GM19240 (cell line): Measurements from ENCODE around the gene ZRANB2.

Source experiments
- DNase-seq: peaks from one replicate; pipeline ENCODE4 v3.0.0; 2011; ENCODE audit warnings: low spot score; ENCODE audit not compliant: insufficient read length

ZRANB2 gene

DNA sequence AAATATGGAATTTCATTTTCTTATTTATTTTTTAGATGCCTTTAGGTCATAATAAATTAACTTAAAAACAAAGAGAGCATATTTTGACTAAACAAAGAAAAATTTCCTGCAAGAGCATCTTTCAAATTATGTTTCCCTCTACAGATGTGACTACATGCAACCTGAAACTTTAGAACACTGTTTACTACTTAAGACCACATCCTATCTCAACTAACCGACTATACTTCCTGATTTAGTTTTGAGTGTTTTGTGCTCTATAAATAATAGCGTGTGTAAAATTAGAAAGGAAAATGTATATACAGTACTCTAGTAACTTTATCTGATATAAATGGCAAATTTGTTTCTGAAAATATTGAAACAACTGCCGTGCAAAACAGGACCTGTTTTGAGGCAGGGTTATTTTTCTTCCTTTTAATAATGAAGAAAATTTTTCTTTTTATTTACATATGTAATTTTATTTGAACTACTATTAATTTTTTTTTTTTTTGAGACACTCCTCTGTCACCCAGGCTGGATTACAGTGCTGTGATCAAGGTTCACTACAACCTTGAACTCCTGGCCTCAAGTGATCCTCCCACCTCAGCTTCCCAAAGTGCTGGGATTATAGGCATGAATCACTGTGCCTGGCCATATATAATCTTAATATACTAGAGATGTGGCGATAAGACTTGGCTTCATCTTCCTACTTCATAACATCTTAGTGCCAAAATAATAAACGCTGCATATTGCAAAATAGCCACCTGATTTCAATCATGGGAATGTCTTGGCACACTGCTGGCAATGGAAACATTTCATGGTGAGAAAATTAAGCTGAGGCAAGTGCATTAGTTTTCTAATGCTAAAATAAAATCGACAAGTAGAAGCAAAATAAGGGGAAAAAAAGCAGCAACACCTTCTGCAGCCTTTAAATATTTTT, 12.3 kb downstream of the ZRANB2 start:
- DNase-seq = no peak

DNA sequence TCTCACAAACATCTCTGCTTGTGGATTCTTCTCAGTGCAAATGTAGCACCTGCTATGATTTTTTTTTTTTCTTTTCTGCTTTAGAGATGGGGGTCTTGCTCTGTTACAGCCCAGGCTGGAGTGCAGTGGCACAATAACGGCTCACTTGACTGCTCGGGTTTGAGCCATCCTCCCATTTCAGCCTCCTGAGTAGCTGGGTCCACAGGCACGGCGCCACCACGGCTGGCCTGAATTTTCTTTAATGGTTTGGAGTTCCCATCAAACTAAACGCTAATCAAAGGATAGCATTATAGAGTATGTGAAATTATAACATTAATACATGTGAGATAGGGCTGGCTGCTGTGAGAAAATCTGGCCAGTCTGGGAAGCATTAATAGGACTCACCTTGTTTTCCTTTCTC, 26.0 kb downstream of the ZRANB2 start:
- DNase-seq = no peak

DNA sequence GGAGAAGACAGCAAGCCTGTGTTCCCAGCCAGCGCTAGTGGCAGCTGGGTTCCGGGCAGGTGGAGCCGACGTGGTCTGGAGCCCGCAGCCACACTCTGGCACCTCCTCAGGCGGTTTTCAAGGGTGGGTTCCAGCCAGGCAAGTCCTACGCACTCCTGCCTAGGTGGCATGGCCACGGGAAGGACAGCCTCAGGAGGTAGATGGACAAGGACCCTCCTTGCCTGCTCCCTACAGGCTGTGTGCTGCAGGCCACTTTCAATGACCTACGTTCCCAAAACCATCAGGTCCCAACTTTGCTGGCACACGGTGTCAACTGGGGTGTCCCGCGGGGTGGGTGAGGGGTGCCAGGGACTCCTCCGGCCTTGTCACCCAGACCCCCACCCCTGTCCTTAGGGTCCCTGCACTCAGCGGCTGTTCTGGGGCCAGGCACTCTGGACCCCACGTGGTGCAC, 26.5 kb downstream of the ZRANB2 start:
- no peak for DNase-seq

DNA sequence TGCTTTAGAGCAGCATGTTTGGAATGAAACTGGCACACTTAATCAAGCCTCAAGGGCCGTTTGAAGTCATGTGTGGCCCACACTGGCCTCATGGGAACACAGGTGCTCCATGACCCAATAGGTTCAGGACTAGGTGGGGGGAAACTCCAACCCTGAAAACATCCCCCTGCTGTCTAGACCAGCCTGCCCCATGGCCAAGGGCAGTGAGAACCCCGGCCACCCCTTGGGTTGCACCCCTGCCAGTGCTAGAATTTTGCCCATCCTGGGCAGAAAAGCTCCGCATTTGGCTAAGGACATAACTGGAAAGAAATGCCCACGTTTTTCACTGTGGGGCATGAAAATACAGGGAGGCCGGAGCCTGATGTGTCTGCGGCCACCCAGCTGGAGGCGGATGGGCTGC, 27.1 kb downstream of the ZRANB2 start:
- no peak for DNase-seq

DNA sequence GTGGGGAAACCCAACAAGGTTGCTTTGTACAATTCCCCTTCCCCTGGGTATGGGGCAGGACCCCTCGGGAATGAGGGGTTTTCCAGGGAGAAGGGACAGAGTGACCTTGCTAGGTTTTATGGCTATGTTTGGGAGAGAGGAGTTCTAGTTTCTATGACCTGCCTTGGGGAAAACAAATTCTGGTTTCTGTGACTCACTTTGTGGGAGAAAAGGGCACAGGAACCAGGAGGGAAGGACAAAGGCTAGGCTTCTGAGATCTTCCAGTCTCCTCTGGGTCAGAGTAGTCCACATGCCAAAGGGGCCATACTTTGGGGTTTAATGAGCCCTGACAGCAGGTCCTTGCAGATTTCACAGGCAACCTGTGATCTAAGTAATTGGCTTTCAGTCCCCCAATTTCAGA, 27.7 kb downstream of the ZRANB2 start:
- no peak for DNase-seq

DNA sequence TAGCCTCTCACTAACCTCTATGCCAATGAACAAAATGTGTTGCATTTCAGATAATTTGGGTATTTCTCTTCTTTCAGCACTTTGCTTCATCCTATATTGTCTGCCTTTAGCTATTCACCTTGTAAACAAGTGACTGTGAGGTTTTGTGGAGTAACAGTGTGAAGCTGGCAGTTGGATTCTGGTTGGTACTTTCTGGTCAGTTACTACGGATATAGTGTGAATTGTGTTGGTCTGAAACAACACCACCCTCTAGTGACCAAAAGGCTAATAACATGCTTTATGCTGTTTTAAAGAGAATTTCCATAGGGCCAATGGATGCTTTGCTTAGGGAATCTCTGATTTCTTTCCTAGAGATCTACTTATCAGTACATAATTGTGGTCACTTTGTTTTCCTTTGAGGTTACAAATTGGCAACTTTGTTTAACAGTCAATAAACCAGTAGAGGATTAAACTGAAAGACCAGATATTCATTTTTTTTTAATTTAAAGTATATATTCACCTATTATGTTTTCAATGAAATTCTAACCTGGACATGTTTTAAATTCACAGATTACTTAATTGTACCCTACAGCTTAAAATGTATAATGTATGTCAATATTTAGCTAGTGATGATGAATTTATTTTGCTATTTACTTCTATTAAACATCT, 30.8 kb downstream of the ZRANB2 start:
- peak; percentile 27 for DNase-seq

DNA sequence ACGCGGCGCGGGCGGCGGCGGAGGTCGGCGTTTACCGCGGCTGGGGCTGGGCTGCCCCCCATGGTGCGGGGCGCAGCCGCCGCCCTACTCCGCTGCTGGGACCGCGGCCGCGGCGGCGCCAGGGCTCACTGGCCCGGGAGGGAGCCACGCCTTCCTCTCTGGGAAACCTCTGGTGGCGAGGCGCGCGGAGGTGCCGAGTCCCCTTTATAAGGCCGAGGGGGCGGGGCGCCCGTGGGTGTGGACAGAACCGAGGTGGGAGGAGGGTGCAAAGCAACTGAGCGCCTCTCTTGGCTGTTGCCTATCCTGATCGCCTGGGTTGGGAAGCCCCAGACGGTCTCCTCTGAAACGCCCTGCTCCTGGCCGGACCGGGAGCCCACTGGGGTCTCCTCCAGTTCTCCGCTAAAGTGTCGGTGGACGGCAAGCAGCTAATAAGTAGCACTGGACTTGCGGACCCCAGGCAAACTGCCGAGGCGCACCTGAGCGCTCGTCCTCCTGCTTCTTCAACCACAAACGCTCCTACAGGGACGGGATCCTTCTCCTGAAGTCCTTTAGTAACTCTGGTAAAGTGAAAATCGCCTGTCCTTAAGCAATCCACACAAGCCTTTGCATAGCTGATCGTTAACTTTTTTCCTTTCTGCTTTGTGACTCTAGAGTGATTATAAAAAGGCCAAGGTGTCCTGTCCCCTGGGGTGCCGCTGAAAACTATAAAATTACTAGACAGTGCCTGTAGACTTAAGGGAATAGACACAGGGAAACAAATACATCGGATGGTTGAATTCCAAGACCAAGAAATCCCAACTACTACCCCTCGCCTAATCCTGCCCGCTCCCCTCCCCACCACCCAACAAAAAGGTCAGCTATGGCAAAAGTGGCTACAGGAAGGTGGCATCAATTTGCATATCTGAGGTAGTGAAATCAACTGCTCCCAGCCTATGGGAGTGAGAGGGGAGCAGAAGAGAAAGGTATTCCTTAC, 32.9 kb downstream of the ZRANB2 start, which contains the start of gene PTGER3:
Gene PTGER3, minus strand, starts transcription at position 182 of the 973 bp plus-strand sequence. CDS start 239 bp downstream, outside the sequence.
- no peak for DNase-seq

DNA sequence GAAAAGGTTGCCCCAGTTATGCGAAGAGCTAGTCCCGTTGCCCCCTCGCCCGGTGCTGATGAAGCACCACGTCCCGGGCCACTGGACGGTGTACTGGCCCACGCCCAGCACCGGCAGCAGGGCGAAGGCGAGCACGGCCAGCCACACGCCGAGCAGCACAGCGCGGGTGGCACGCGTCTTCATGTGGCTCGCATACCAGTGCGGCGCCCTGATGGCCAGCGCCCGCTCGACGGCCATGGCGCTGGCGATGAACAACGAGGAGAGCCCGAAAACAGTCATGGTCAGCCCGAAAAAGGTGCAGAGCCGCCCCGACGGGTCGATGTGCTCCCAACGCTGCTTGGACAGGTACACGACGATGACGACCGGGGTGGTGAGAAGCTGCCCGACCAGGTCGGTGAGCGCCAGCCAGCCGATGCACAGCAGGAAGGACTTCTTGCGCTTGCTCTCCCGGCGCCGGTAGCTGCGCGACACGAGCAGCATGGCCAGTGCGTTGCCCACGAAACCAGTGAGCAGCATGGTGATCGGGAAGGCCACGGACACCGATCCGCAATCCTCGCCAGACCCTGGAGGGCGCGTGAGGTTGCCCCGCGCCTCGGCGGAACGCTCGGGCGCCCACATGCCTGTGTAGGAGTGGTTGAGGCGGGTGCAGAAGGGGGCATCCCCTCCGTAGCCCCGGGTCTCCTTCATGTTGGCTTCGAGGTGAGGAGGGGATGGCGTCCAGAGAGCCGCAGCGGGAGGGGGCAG, 33.8 kb downstream of the ZRANB2 start:
- DNase-seq = no peak

DNA sequence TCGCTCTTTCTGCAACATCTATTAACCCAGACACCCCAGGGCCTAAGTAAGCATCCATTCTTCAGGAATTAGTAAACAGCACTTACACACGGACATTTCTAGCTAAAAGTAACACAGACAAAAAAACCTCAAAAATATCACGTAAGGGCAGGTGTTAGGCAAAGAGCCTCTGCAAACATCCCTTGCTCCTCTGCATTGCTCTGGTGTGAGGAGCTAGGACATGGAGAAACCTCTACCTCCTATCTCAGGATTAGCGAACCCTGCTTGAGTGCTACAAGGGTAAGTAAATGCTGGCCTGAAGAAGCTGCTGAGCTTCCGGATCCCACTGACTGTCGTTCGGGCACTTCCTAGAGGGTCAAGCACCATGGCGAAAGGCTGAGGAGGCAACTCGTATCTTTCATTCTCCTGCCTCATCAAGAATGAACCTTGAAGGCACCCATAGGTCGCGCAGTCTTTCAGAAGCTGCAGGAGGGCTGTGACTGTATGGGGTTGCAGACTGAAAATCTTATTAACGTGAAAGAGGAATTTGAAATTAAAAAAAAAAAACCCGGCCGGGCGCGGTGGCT, 35.3 kb downstream of the ZRANB2 start:
- no peak for DNase-seq

DNA sequence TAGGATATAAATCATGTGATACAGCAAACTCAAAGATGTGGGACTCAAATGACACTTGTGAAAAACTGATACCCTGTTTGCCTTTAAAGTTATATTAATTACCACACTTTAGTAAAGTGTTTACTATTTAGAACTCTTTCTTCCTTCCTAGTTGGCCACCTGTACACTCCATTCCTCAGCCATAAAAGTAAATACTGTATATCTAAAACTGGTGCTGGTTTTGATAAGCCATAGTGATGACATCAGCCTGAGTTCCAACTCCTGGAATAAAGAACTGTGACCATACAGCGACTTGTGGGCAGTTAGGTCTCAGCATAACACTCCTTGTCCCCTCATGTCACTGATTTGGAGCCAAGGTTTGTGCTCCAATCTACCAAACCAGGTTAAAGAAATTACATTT, 36.0 kb downstream of the ZRANB2 start:
- no peak for DNase-seq

DNA sequence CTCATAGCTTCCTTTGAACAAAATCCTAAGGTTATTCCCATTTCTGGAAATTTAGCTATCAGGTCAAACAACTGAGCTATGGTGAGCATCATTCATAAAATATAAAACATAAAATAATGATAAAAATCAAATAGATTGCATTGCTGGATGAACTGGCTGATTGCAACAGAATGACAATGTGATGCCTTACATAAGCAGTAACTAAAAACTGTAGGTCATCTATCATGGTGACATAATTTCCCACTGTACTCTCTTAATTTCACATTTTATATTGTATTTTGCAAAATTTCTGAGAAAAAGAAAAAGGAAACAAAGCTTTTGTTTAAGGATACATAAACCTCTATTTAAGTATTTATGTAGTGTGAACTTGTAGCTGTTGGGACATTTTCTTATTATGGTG, 37.8 kb downstream of the ZRANB2 start:
- DNase-seq = no peak

DNA sequence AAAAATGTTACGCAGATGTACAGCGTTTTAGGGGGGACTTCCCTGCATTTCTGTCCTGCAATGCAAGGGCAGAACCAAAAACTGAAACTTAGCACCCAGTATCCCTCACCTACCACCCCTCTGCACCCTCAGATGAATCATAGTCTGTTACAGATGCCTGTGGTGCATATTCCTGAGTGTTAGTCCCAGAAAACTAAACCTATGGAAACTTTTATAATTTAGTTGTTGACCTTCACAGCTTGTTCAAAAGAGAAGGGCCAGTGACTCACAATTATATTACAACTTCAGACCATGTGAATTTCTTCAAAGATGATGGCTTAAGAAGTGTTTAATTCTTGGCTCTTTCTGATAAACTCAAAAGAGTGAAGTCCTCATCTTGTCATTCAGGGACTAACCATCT, 39.0 kb downstream of the ZRANB2 start:
- DNase-seq = no peak

DNA sequence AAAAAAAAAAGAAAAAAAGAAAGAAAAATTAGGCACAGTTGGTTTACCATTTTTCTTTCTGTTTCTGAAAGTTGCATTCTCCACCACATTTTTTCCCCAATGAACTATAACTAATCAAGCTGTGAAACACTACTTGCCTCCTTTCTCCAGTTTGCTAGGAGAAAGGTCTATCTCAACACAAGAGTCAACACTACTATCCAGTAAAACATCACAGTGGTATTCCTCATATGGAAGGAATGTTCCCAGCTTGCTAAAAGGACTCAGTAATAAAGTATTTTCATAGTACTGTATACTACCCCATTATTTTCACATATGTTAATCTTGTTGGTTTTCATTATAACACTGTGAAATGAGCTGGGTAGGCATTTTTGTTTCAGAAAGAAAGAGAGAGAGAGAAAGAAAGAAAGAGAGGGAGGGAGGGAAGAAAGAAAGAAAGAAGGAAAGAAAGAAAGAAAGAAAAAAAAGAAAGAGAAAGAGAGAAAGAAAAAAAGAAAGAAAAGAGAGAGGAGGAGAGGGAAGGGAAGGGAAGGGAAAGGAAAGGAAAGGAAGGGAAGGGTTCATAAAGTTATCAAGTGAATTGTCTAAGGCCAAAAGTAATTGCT, 41.1 kb downstream of the ZRANB2 start:
- no peak for DNase-seq

DNA sequence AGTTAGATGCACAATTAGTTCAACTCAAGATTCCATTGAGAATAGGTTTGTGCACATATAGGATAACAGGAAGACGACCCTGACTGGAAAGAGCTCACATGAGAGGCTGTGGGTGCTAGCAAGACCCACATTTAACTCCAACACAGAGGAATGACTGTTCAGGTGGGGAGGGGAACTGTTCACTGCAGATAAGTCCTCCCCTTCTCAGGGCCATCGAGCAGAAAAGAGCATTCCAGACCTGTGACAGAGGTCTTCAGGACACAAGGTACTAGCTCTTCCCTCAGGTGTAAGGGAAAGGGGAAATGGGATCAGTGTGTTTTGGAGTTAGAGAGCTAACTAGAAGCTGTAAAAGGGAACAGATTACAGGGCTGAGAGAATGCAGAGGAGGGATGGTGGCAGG, 41.9 kb downstream of the ZRANB2 start:
- no peak for DNase-seq

DNA sequence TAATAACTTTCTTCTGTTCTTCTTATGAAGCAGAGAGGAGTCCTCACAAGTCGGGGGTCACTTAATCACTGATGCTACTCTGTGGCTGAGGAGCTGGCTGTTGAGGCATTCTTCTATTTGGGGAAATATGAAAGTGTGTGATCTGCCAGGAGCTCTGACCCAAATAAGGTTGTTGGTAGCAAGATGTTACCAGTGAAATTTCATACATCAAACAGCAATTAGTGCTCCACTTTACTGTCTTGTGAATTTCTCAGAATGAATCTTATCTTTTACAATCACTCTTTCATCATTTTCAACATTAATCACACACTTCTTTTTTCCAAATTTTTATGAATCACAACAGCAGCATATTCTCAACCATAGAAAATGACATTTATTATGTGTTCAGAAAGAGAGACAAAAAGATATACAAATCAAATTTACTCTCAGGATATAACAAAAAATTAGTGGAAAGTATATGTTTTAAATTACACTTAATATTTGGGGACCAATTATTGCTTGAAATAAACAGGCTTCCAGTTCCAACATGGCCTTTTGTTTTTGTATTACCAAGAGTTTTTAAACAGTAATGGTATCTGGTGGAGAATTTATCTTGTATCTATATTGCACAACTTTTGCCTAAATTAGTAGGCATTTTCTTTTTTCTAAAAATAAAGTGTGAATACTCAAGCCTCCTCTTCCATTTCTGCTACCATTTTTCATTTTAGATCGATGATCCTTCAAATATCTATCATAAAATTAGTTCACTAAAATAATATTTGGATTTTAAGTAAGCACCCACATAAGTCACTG, 42.8 kb downstream of the ZRANB2 start:
- DNase-seq = no peak

DNA sequence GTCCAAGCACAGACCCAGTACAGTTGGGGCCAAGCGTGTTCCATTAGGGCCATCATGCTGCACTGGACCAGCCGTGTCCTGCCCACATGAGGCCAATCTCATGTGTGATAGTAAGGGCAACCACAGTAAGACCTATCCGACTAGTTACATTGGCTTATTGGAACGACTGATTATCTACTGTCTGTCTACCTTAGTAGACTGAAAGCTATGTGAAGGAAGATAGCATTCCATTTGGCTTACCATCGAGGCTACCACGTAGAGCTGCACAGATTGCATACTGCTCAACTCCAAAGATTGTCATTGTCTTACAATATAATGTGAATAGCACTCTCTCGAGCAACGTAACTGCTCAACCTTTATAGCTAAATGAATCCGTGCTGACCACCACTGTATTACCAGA, 43.8 kb downstream of the ZRANB2 start:
- DNase-seq = no peak

DNA sequence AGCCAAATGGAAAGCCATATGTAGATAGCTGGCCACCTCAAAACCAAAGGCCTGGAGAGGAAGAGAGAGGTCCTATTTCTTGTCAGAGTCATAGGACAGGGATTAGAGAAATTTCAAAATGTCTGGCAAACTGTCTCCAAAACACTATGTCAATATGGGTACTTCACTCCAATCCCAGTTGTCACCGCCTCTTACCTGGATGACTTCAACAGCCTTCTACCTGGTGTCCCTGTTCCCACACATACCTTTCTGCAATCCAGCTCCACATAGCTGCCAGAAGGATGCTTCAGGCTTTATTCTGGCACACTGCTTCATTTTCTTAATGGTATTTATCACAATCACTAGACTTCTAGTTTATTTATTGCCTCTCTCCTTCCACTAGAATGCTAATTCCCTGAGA, 47.7 kb downstream of the ZRANB2 start:
- DNase-seq = no peak

DNA sequence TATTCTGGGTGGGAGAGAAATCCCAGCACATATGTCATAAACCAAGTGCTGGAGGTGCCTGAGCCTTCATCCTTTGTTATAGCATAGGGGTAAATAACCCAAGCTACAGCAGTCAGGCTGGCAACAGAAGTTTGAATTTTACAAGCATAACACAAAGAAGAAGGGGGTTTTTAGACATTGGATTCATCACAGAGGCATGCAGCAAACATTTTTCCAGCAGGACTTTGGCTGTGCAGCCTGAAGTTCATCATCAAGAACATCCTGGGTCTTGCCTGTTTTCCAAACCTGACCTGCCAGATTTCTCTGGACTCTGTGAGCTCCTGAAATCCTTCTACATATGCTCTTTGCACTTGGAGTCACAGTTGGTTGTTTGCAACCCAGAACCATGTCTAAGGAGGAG, 49.4 kb downstream of the ZRANB2 start:
- no peak for DNase-seq

DNA sequence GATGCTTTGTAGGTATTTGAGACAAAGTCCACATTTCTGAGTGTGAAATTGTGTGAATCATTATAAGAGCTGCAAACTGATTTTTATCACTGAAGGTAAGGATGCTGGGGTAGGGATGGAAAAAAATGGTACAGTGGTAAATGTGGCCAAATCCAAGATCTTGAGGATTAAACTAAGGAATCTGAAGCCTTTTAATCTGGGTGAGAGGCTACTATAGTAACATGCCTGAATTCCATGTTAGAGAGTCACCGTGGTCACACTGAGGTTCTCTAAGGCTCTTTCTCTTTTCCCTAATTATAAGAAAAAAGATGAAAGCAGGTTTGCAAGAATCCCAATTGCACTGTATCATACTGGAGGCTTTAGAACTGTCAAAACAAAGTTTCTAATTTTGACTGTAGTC, 50.8 kb downstream of the ZRANB2 start:
- DNase-seq = no peak
